SU-DHL-6 (cell line): ENCODE measurements around the gene POP4.

Experiments
- H2AFZ ChIP-seq: fragments of 200-600 bp; sonication (generic); 2 replicates; pipeline ENCODE4 v1.6.1; 2014; ENCODE audit warnings: low read depth, mild to moderate bottlenecking, moderate library complexity, mixed read lengths, antibody characterized with exemption, low read length; ENCODE audit not compliant: severe bottlenecking
- H3F3A ChIP-seq: fragments of 200-600 bp; shearing (Covaris generic); 2 replicates; pipeline ENCODE4 v1.6.0; 2016; ENCODE audit warnings: antibody characterized with exemption, mild to moderate bottlenecking; ENCODE audit not compliant: insufficient read depth
- H3K27ac ChIP-seq: fragments of 200-600 bp; sonication (generic); 2 replicates; pipeline ENCODE4 v1.5.1; 2016; ENCODE audit warnings: low read depth, mild to moderate bottlenecking, low read length, moderate library complexity, mixed read lengths
- H3K27me3 ChIP-seq: fragments of 200-600 bp; sonication (generic), shearing (Covaris generic); 2 replicates; pipeline ENCODE4 v1.6.0; 2014; ENCODE audit warnings: mild to moderate bottlenecking, low read length
- H3K36me3 ChIP-seq: fragments of 200-600 bp; sonication (generic); 2 replicates; pipeline ENCODE4 v1.6.1; 2014; ENCODE audit warnings: mild to moderate bottlenecking, low read length, mixed read lengths
- H3K4me2 ChIP-seq: fragments of 300-600, 200-600 bp; shearing (Covaris generic), sonication (generic); 2 replicates; pipeline ENCODE4 v1.6.0; 2014; ENCODE audit warnings: low read length, low read depth, mild to moderate bottlenecking; ENCODE audit not compliant: poor library complexity, severe bottlenecking
- H3K4me3 ChIP-seq: fragments of 200-600 bp; sonication (generic); 2 replicates; pipeline ENCODE4 v1.5.1; 2014; ENCODE audit warnings: antibody characterized with exemption, low read length, mild to moderate bottlenecking, mixed read lengths; ENCODE audit not compliant: insufficient read depth, poor library complexity, severe bottlenecking
- H3K79me2 ChIP-seq: fragments of 200-600 bp; sonication (generic); 2 replicates; pipeline ENCODE4 v1.6.1; 2014; ENCODE audit warnings: mild to moderate bottlenecking, low read length, moderate library complexity; ENCODE audit not compliant: insufficient read depth
- H3K9ac ChIP-seq: fragments of 200-600 bp; sonication (generic); 2 replicates; pipeline ENCODE4 v1.7.0; 2014; ENCODE audit warnings: mild to moderate bottlenecking, low read length
- H3K9me2 ChIP-seq: fragments of 200-600 bp; sonication (generic); replicated peaks from 2 replicates; pipeline ENCODE4 v1.6.1; 2014; ENCODE audit warnings: low read length; ENCODE audit not compliant: insufficient read depth
- H3K9me3 ChIP-seq: fragments of 200-600 bp; sonication (generic); 2 replicates; pipeline ENCODE4 v1.6.1; 2014; ENCODE audit warnings: low read length, mixed read lengths; ENCODE audit not compliant: insufficient read depth
- H4K20me1 ChIP-seq: fragments of 200-600 bp; sonication (generic); 2 replicates; pipeline ENCODE4 v1.6.1; 2014; ENCODE audit warnings: low read depth, mild to moderate bottlenecking, antibody characterized with exemption, low read length, moderate library complexity, mixed read lengths
- CTCF ChIP-seq: fragments of 200-600 bp; sonication (generic); IDR thresholded peaks from one replicate; pipeline ENCODE4 v1.5.1; 2017; ENCODE audit warnings: antibody characterized with exemption, mild to moderate bottlenecking, low read length, moderate library complexity; ENCODE audit not compliant: insufficient read depth, poor library complexity, severe bottlenecking
- EZH2phosphoT487 ChIP-seq: fragments of 200-600 bp; sonication (generic), shearing (Covaris generic); conservative IDR thresholded peaks from 2 replicates; pipeline ENCODE4 v1.6.1; 2018; ENCODE audit warnings: mild to moderate bottlenecking, antibody characterized with exemption, low read length, moderate library complexity, mixed read lengths

POP4 gene

GRCh38 chr19:29590278-29590677 lies 15.8 kb upstream of the POP4 start:
- H4K20me1 ChIP-seq: no peaks in the 10 kb centered on the region
- no peaks in the 10 kb centered on the region for H3K36me3 ChIP-seq
- no peaks in the 10 kb centered on the region for H3K9me2 ChIP-seq
- no peak overlapping the region for H3K27ac ChIP-seq
- H3K27me3 ChIP-seq: no peaks in the 10 kb centered on the region
- no peak overlapping the region for H3K4me2 ChIP-seq
- no peak overlapping the region for H3K9ac ChIP-seq
- no peak overlapping the region for H3K4me3 ChIP-seq
- H3K79me2 ChIP-seq: no peaks in the 10 kb centered on the region
- no peaks in the 10 kb centered on the region for H3F3A ChIP-seq
- TF ChIP-seq EZH2phosphoT487 (no peak), CTCF (no peak)
- no peak overlapping the region for H2AFZ ChIP-seq
- no peaks in the 10 kb centered on the region for H3K9me3 ChIP-seq

GRCh38 chr19:29591670-29592069 lies 14.4 kb upstream of the POP4 start:
- Histone ChIP-seq H3K9me2 (no peaks in the 10 kb centered on the region), H2AFZ (no peak overlapping the region), H3K27me3 (no peaks in the 10 kb centered on the region), H3K9me3 (no peaks in the 10 kb centered on the region), H3F3A (no peaks in the 10 kb centered on the region), H3K4me2 (no peak overlapping the region), H3K36me3 (no peaks in the 10 kb centered on the region), H3K27ac (no peak overlapping the region), H3K9ac (no peak overlapping the region), H3K4me3 (no peak overlapping the region), H4K20me1 (no peaks in the 10 kb centered on the region), H3K79me2 (no peaks in the 10 kb centered on the region)
- no peak for TF ChIP-seq CTCF
- no peak for TF ChIP-seq EZH2phosphoT487

- no peaks in the 10 kb centered on the region for H3K36me3 ChIP-seq
- H3K27me3 ChIP-seq: no peaks in the 10 kb centered on the region
- H2AFZ ChIP-seq: no peak overlapping the region
- H3K27ac ChIP-seq: no peak overlapping the region
- no peaks in the 10 kb centered on the region for H4K20me1 ChIP-seq
- no peaks in the 10 kb centered on the region for H3F3A ChIP-seq
- H3K4me3 ChIP-seq: no peak overlapping the region
- H3K9ac ChIP-seq: no peak overlapping the region
- no peaks in the 10 kb centered on the region for H3K9me2 ChIP-seq
- H3K4me2 ChIP-seq: no peak overlapping the region
- TF ChIP-seq EZH2phosphoT487 (no peak), CTCF (no peak)
- no peaks in the 10 kb centered on the region for H3K79me2 ChIP-seq
- H3K9me3 ChIP-seq: no peaks in the 10 kb centered on the region
Observed at GRCh38 chr19:29593869-29594268, 12.2 kb upstream of the POP4 start.
